Prostate gland (tissue), 2 donors: ENCODE data around the gene TNFAIP3.

Experiments used
- POLR2A ChIP-seq: fragments of 450-650 bp; IDR thresholded peaks from one replicate; pipeline ENCODE4 v1.6.1; 2016; ENCODE audit warnings: antibody characterized with exemption, mild to moderate bottlenecking
- POLR2AphosphoS5 ChIP-seq: sonication (generic); formaldehyde crosslinking; IDR thresholded peaks from one replicate; pipeline ENCODE4 v1.6.1; 2017; ENCODE audit warnings: antibody characterized with exemption
- TF ChIP-seq, protein P1 (sequence below), 4 experiments: fragments of 200-600 bp in 2 of 4; fragments of 450-650 bp in 2 of 4; sonication (generic) in 2 of 4; IDR thresholded peaks; 1 replicate in 3 of 4; 2 replicates in 1 of 4; pipeline ENCODE4 v1.5.1; 2016 to 2019; ENCODE audit warnings: antibody characterized with exemption in 4 of 4, mild to moderate bottlenecking in 2 of 4, moderate library complexity in 2 of 4

DNA sequence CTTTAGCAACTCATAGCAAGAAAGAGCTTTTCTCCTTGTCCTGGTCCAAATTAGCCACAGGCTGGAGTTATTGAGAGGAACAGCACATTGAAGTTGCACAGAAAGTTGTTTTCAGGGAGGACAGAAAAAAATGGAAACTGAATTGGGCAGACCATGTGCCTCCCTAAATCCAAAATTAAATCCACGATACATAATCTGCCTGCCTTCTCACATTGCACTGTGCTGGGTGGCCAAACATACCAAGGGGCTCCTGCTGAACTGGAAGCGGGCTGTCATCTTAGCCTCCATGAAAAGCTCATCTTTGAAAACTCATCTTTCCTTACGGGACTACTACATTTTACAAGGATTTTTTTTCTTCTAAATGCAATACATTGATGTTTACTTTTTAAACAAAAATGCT, 59.9 kb downstream of the TNFAIP3 start:
- TF ChIP-seq, protein P1, sequence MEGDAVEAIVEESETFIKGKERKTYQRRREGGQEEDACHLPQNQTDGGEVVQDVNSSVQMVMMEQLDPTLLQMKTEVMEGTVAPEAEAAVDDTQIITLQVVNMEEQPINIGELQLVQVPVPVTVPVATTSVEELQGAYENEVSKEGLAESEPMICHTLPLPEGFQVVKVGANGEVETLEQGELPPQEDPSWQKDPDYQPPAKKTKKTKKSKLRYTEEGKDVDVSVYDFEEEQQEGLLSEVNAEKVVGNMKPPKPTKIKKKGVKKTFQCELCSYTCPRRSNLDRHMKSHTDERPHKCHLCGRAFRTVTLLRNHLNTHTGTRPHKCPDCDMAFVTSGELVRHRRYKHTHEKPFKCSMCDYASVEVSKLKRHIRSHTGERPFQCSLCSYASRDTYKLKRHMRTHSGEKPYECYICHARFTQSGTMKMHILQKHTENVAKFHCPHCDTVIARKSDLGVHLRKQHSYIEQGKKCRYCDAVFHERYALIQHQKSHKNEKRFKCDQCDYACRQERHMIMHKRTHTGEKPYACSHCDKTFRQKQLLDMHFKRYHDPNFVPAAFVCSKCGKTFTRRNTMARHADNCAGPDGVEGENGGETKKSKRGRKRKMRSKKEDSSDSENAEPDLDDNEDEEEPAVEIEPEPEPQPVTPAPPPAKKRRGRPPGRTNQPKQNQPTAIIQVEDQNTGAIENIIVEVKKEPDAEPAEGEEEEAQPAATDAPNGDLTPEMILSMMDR (IDR thresholded peaks at IDR 0.05), result no peak
- TF ChIP-seq POLR2AphosphoS5 (no peak), POLR2A (no peak)
